Stimulated activated CD4-positive, alpha-beta T cell treated with anti-CD3 and anti-CD28 coated beads, Interleukin-1b, Interleukin-23, amount 100 ng/mL, for 4 hours (primary cell): ENCODE data around the gene HDAC7.
A peak's percentile ranks its signal among the peaks of the same experiment; 100 is the strongest.
"Not testable (repeated sequence)": the region's sequence is repeated elsewhere in the genome, so short reads cannot be mapped to it uniquely, and the experiment has no call there.

Experiments used
- DNase-seq, 2 donors: peaks; one replicate each; pipeline ENCODE4 v3.0.0-alpha.2; 2020; ENCODE audit warnings: low read depth in 2 of 2

The HDAC7 gene

GRCh38 chr12:47828976-47829482, 9.3 kb upstream of the HDAC7 start:
- no peak for DNase-seq

DNA sequence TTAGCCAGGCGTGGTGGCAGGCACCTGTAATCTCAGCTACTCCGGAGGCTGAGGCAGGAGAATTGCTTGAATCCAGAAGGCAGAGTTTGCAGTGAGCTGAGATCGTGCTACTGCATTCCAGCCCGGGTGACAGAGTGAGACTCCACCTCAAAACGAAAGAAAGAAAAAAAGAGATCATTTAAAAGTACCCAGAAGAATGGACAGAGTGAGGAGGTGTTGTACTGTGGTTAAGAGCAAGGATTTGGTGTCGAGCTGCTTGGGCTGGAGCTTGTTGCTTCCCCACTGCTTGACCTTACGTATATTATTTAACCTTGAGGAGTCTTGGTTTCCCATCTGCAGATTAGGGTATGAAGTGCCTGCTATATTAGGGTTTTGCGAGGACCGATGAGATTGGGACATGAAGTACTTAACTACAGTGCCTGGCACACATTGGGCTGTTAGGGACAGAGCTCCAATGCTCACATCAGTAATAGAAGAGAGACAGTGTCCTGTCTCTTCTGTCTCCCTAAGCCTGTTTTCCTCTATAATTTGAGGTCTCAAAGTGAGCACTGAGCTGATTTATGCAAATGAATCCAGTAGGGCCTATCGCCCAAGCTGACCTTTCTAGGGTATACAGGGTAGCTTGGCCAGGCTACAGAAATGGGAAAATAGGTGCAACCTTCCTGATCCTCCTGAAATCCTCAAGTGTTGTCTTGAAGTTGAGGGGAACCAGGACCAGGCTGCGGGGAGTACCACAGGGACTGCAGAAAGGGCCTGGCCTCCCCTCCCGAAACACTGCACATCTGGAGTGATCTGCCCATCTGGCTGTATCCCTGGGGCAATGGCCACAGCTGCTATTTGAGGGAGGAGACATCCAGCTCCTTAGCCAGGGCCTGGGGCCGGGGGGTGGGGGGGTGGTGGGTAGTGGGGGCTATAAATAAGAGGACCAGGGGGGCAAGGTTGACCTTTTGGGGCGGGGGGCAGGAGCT, 8.6 kb upstream of the HDAC7 start:
- DNase-seq, result no peak

GRCh38 chr12:47825173-47825639, 5.5 kb upstream of the HDAC7 start:
- no peak for DNase-seq

DNA sequence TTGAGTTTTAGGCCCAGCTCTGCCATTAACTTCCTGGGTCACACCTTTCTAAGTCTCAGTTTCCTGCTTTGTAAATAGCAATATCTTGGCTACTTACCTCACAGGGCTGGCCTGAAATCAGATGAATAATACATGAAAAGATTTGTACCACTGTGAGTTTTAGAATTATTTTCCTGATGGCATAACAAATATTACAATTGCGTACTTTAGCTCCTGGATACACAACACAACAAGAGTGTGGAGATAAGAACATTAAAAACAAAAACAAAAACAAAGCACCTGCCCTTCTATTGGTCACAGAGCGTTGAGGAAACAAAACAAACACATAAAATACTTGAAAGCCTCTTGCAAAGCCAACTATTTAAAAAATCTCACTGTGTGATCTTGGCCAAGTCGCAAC, 4.9 kb upstream of the HDAC7 start:
- DNase-seq, result no peak

DNA sequence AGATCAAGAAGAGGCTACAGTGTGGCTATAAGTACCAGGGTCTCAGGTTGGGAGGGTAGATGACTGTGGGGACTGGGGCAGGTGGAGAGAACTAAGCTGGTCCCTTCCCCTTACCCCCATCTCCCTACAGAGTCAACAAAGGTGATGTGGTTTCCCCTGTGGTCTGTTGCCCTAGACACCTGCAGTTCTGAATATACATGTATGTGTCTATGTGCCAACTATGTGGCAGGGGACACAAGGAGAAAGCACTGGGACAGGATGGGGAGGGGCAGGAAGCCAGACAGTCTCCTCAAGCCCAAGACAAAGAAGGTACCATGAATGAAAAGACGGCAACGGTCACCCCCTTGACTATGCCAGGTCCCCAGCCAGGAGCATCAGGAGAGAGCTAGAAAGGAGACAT, 4.5 kb upstream of the HDAC7 start:
- no peak for DNase-seq

GRCh38 chr12:47823422-47824086, 3.9 kb upstream of the HDAC7 start:
- DNase-seq, result no peak

GRCh38 chr12:47822863-47823262, 3.2 kb upstream of the HDAC7 start:
- DNase-seq, result no peak

DNA sequence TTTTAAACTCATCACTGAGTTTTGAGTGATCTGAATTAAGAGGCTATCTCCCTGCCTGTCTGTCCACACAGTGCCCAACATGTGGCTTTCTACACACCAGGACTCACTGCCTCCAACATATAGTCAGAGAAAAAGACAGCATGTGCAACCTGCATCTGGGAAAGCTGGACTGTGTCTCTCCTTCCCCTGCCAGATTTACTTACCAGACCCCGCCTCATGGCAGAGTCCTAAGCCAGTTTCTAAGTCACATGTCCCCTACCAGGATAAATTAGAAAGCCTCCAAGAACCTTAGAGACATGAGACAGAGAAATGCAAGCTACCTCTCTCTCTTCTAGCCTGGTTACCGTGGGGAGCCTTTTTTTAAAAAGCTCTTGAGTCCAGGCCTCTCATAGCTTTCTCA, 2.7 kb upstream of the HDAC7 start:
- DNase-seq, result no peak

- DNase-seq, result no peak
Observed at GRCh38 chr12:47821346-47821706, 1.6 kb upstream of the HDAC7 start.

- DNase-seq, result no peak
Observed at GRCh38 chr12:47820631-47821345, 1.1 kb upstream of the HDAC7 start.

DNA sequence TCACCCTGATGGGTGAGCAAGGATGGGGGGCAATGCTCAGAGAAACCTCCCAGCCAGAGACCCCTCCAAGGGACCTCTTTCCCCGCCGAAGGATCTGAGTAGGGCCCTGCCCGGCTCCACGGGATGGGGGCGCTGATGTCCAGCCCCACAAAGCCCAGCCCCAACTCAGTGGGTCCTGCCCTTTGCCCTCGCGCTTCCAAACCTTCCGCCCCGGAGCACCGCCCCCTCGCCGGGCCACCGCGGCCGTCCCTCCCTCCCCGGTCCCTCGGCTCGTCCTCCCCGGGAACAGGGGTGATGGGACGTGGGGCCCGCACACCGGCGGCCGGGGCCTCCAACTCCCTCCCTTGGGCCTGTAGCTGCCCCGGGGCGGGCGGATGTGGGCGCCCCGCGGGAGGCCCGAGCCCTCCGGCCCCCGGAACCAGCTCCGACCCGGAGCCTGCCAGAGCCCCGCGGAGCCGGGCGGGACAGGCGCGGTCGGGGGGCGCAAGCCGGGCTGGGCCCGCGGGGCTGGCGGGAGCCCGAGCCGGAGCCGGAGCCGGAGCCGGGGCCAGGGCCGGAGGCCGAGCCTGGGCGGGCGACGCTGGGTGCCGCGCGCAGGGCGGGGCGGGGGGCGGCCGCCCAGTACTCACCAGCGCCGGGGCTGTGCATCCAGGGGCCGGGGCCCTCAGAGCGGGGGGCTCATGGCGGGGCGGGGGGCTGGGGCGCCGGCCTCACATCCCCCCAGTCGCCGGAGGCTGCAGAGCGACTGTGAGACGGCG, 386 bp downstream of the HDAC7 start:
- peak in 1 of 2 donors; percentile 57 for DNase-seq

- no peak for DNase-seq
Observed at GRCh38 chr12:47818467-47819137, 1.1 kb downstream of the HDAC7 start.

GRCh38 chr12:47818007-47818376, 1.7 kb downstream of the HDAC7 start:
- DNase-seq, result no peak

GRCh38 chr12:47817272-47818006, 2.3 kb downstream of the HDAC7 start:
- DNase-seq, result no peak

DNA sequence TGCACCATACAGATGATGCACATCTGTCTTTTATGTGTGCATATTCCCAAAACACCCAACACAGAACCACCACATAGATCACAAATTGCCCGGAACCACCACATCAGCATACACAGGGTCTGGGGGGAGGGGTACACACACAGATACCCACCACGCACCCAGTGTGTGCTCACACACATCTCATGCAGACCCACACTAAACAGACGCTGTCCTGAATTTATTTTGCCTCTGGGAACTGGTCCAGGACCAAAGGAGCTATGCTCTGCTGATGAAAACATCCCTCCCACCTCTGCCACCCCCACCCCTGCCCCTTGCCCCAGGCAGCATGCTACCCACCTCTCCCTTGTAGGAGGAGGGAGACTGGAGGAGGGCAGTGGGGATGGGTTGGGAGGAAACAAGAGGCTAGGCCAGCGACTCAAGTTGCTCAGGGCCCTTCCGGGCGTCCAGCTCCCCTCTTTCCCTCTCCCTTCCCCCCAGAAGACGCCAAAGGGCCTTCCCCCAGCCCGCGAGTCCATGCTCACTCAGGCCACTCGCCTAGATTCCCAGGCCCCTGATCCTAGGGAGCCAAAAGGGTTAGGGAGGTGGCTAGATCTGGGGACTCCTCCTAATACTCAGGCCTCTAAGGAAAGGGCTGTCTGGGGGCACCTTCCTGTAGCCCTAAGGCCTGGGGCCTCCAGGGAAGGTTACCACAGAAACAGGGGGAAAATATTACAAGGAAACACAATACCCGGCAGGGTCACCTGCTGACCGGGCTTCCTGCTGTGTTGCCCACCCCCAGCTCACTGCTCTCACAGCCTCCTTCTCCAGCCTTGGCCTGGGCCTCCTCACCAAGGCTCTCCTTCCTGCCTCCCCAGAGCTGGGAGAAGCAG, 3.1 kb downstream of the HDAC7 start:
- DNase-seq, result no peak

DNA sequence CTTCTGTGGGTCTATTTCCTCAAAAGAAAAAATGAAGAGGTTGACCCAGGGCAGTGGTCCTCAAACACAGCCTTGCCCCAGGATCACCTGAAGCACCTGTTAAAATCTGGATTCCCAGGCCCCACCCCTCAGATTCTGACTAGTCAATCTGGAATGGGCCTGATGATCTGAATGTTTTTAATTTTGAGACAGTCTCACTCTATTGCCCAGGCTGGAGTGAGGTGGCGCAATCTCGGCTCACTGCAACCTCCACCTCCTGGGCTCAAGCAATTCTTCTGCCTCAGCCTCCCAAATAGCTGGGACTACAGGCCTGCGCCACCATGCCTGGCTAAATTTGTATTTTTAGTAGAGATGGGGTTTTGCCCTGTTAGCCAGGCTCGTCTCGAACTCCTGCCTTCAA, 4.3 kb downstream of the HDAC7 start:
- not testable (repeated sequence) for DNase-seq

DNA sequence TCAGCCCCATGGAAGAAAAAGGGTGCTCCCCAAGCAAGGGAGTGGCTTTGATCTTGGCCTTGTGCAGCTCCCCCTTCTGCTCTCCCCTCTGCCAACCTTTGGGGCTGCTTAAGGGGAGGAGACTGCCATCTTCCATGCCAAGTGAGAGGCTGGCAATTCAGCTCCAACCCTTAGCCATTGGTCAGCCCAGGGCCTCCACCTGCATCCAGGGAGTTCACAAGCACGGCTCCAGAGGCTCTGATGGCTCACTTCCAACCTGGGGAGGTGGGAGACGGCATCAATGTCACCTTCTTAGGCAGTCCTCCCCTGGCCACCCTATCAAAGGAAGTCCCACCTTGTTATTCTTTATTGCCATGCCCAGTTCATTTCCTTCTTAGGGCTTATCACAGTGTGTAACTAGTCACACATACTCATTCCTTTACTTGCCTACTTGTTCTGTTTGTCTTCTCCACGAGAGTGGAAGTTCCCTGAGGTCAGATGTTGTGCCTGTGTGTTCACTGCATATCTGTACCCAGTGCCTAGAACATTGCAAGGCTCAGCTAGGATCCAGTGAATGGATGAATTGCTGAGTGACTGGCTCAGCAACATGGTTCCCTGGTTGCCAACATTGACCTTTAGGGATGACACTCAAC, 5.0 kb downstream of the HDAC7 start:
- DNase-seq, result no peak

GRCh38 chr12:47813511-47814196, 6.0 kb downstream of the HDAC7 start:
- no peak for DNase-seq
